Skeletal muscle satellite cell (primary cell): Measurements from ENCODE around the gene FNDC3B.
"Not testable (repeated sequence)": the region's sequence is repeated elsewhere in the genome, so short reads cannot be mapped to it uniquely, and the experiment has no call there.

ENCODE experiments used
- H3K27me3 ChIP-seq: 2 replicates; pipeline ENCODE4 v1.7.0; 2013; ENCODE audit warnings: low read length; ENCODE audit not compliant: control insufficient read depth, insufficient read depth
- H3K36me3 ChIP-seq: 2 replicates; pipeline ENCODE4 v1.7.0; 2013; ENCODE audit warnings: mild to moderate bottlenecking, control low read depth, low read length; ENCODE audit not compliant: insufficient read depth
- H3K4me1 ChIP-seq: 2 replicates; pipeline ENCODE4 v1.7.0; 2013; ENCODE audit warnings: low read length; ENCODE audit not compliant: control insufficient read depth, insufficient read depth
- H3K4me2 ChIP-seq: 2 replicates; pipeline ENCODE4 v1.7.0; 2013; ENCODE audit warnings: mild to moderate bottlenecking, low read length
- H3K4me3 ChIP-seq: 2 replicates; pipeline ENCODE4 v1.7.0; 2013; ENCODE audit warnings: low read length
- H3K9ac ChIP-seq: 2 replicates; pipeline ENCODE4 v1.7.0; 2013; ENCODE audit warnings: mild to moderate bottlenecking, low read depth, low read length, moderate library complexity
- H3K9me3 ChIP-seq: replicated peaks from 2 replicates; pipeline ENCODE4 v1.7.0; 2013; ENCODE audit warnings: mild to moderate bottlenecking, control low read depth, low read length

The FNDC3B gene

DNA sequence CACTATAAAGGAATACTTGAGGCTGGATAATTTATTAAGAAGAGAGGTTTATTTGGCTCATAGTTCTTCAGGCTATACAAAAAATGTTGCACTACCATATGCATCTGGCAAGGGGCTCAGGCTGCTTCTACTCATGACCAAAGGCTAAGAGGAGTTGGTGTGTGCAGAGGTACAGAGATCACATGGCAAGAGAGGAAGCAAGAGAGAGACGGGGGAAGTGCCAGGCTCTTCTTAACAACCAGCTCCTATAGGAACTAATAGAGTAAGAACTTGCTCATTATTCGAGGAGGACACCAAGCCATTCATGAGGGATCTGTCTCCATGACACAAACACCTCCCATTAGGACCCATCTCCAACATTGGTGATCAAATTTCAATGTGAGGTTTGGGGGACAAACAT, 6.0 kb upstream of the FNDC3B start:
- Histone ChIP-seq H3K4me1 (no peaks in the 10 kb centered on the region), H3K4me3 (no peak overlapping the region), H3K9ac (no peak overlapping the region), H3K36me3 (no peaks in the 10 kb centered on the region), H3K27me3 (no peaks in the 10 kb centered on the region), H3K4me2 (no peak overlapping the region), H3K9me3 (no peaks in the 10 kb centered on the region)

DNA sequence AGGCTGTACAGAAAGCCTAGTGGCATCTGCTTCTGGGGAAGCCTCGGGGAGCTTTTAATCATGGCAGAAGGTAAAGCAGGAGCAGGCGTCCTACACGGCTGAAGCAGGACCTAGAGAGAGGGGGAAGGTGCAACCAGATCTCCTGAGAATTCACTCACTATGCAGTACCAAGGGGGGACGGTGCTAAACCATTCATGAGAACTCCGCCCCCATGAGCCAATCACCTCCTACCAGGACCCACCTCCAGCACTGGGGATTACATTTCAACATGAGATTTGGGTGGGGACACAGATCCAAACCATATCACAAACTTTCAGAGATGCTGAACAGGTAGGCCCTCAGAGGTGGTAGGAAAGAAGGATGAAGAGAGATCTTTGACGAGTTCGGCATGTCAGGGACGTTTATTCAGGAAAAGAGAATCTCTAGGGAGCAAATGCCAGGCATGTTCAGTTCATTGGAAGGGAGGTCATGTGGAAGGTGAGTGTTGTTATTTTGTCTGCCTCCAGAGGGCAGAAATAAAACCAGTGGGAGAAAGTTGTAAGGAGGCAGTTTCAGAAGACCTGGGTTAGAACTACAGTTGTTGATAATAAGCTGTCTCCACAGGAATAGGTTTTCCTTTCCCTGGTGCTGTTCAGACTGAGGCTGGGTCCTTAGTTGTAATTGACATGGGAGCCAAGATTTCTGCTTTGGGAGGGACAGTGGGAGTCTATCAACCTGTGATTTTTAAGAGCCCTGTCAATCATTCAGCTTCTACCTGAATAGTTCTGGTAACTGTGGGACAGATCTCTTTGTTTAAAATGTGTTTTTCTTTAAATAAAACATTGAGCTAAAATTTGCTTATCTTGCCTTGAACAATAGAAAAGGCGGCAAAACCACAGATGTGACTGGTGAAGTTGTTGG, 4.3 kb upstream of the FNDC3B start:
- H3K4me1 ChIP-seq = peaks cover 7% of the 10 kb centered on the region
- H3K4me3 ChIP-seq = no peak overlapping the region
- H3K9ac ChIP-seq = no peak overlapping the region
- H3K9me3 ChIP-seq = no peaks in the 10 kb centered on the region
- H3K4me2 ChIP-seq = no peak overlapping the region
- no peaks in the 10 kb centered on the region for H3K36me3 ChIP-seq
- H3K27me3 ChIP-seq = no peaks in the 10 kb centered on the region

DNA sequence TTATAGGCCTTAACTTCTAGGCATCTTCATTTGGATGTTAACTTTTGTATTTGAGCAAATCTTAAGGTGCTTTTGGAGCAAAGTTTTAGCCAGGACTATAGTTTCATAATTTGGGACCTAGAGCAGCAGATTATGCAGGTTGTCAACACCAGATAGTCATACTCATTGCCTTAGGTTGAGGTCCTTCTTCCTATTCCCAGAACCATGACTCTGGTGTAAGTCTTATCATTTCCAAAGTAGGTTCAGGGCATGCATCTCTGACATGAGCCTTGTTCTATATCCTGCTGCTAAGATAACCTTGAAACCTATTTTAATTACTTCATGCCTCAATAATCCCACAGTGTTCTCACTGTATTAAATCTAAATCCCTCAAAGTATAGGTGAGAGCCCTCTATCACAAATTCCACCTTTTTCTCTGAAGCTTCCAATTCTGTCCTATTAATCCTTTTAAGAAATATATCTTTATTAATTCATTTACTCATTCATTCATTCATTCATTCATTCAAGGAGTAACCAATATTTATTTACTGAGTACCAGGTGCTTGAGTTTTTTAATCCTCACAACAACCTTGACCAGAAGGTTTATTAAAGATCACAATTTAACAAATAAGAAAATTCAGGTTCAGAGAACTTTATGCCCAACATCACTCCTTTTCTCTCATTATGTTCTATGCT, 2.7 kb upstream of the FNDC3B start:
- Histone ChIP-seq H3K9ac (no peak overlapping the region), H3K4me2 (no peak overlapping the region), H3K4me3 (no peak overlapping the region), H3K4me1 (peaks cover 7% of the 10 kb centered on the region), H3K36me3 (no peaks in the 10 kb centered on the region), H3K27me3 (no peaks in the 10 kb centered on the region), H3K9me3 (no peaks in the 10 kb centered on the region)

DNA sequence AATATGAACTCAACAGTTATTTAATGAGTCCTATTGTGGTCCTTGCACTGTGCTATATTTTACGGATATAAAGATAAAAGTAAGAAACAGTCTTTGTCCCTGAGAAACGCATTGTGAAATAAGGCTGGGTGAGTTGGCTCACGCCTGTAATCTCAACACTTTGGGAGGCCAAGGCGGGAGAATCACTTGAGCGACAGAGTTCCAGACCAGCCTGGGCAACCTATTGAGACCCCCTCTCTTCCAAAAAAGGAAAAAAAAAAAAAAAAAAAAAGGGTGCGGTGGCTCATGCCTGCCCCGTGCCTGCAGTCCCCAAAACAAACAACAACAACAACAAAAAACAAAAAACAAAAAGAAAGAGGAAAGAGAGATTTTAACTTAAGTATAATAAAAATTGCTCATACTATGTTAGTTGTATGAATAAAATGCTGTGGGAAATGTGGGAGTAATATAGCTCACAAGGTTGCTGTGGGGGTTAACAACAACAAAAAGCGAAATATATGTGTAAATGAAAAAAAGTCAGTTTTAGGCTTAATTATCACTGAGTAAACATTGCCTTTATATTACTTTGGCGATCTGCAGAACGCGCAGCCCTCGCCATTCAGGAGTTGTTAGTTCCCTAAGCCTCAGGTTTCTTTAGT, 461 bp upstream of the FNDC3B start:
- Histone ChIP-seq H3K27me3 (no peaks in the 10 kb centered on the region), H3K4me2 (peak overlapping the region; percentile 98), H3K4me3 (peak overlapping the region; percentile 96), H3K36me3 (no peaks in the 10 kb centered on the region), H3K9ac (peak overlapping the region; percentile 100), H3K4me1 (peaks cover 22% of the 10 kb centered on the region), H3K9me3 (no peaks in the 10 kb centered on the region)

DNA sequence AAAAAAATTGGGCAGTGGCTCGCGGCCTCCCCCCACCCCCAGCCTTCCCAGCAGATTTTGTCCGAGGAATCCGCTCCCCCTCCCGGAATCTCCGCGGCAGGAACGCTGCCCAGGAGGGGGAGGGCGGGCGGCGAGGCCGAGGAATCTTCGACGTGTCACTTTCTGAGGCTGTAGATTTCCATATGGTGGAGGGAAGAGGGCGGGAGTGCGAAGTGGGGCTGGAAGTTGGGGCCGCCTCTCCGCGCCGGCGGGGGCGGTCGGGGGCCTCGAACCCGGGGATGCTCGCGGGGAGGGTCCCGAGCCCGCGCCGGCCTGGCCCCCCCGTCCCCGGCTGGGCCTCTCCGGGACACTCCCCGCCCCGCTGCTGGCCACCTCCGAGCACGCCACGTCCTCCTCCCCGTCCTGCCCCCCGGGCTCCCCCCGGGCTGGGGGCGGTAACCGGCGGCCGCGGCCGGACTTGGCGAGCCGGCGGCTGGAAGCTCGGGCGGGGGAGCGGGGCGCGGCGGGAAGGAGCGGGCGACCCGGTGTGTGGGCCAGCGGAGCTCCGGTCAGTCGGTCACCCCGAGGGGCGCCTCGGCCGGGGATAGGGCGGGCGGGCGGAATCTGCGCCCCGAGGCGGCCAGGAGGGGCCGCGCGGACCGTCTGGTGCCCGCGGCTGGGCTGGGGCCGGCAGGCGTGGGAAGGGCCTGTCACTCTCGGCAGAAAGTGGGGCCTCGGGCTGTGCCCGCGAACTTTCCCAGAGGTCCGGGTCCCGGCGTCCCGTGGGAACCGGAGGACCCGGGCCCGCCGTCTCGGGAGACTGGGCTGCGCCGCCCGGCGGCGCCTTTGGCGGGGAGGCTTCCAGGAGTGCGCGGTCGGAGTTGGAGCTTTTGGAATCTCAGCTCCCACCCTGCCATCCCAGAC, 951 bp downstream of the FNDC3B start:
- H3K4me1 ChIP-seq = peaks cover 34% of the 10 kb centered on the region

DNA sequence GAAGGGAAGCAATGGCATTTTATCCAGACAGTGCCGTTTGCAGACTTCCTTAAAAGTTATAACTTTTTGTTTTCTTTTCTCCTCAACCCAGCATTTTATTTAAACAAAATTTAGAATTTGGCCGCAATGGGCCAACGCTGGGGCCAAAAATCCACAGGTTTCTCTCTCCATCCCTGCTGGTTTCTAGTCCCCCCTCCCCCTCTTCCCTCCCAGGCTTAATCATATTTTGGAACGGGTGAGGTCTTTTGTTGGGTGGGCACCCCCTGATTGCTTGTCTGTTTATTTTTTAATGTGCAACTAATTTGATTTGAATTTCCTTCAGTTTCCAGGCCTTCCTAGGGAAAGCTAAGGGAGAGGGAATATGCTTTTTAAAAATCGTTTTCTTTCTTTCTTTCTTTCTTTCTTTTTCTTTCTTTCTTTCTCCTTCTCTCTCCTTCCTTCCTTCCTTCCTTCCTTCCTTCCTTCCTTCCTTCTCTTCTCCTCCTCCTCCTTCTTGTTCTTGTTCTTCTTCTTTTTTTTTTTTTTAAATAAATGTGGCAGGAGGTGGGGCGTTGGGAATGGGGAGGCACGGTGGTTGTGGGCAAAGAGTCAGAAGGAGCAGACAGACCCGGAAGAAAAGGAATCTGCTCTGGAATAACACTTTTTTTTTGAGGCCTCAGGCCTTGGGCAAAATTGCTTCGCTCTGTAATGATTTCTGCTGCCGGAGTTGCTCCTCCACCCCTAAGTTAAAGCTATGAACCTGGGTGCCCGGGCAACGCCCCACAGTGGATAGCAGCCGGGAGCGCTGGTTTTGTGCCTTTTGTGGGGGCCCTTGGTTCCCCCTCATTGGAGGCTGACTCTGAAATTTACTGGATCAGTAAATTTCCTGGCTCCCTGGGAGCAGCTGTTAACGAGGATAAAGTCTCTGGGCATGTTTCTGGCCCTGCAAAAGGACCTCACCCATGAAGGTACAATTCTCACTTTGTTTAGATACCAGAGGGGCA, 1.9 kb downstream of the FNDC3B start:
- H3K27me3 ChIP-seq = no peaks in the 10 kb centered on the region
- H3K36me3 ChIP-seq = no peaks in the 10 kb centered on the region
- H3K4me1 ChIP-seq = peaks cover 43% of the 10 kb centered on the region
- peak overlapping the region; percentile 96 for H3K4me3 ChIP-seq
- H3K9me3 ChIP-seq = no peaks in the 10 kb centered on the region
- H3K9ac ChIP-seq = peak overlapping the region; percentile 100
- peak overlapping the region; percentile 98 for H3K4me2 ChIP-seq

More for the DNA sequence above, 951 bp downstream of the FNDC3B start:
- H3K9me3 ChIP-seq = no peaks in the 10 kb centered on the region
- no peaks in the 10 kb centered on the region for H3K36me3 ChIP-seq
- H3K4me2 ChIP-seq = peak overlapping the region; percentile 98
- H3K9ac ChIP-seq = peak overlapping the region; percentile 100
- peak overlapping the region; percentile 96 for H3K4me3 ChIP-seq
- no peaks in the 10 kb centered on the region for H3K27me3 ChIP-seq

DNA sequence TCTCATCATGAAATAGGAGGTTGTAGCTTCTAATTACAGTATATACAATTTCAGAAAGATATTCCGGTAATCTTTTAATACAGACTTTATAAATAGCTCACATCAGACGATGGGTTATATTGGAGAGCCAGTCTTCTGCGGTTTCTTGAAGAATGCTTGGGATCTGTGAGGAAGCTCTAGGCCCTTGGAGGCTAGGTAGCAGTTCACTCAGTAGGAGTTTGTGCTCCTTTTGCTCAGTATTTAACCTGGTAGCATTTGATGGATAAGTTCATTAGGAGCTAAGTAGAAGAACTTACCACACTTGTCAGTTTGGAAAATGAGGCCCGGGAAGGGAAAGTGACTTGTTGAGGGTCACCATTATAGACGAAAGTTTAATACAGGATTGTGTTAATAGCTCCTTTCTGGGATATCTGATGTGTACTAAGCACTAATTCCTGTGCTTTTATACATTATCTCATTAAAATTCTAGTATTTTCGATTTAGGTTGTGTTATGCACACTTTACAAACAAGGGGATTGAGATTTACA, 2.8 kb downstream of the FNDC3B start:
- Histone ChIP-seq H3K4me1 (peaks cover 50% of the 10 kb centered on the region), H3K4me2 (peak overlapping the region; percentile 98), H3K36me3 (no peaks in the 10 kb centered on the region), H3K27me3 (no peaks in the 10 kb centered on the region), H3K9ac (peak overlapping the region; percentile 100), H3K4me3 (peak overlapping the region; percentile 96), H3K9me3 (no peaks in the 10 kb centered on the region)

DNA sequence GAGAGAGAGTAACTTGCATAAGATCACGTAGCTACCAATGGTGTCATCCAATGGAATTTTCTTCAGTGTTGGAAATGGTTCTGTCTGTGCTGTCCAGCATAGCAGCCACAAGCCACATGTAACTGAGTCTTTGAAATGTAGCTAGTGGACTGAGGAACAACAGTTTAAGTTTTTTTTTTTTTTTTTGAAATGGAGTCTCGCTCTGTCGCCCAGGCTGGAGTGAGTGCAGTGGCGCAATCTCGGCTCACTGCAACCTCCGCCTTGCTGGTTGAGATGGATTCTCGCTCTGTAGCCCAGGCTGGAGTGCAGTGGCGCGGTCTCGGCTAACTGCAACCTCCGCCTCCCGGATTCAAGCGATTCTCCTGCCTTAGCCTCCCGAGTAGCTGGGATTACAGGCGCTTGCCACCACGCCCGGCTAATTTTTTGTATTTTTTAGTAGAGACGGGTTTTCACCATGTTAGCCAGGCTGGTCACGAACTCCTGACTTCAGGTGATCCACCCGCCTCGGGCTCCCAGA, 3.3 kb downstream of the FNDC3B start:
- Histone ChIP-seq H3K4me3 (peak overlapping the region; percentile 96), H3K4me1 (peaks cover 50% of the 10 kb centered on the region), H3K4me2 (peak overlapping the region; percentile 98)
- H3K36me3 ChIP-seq, H3K27me3 ChIP-seq, H3K9me3 ChIP-seq, H3K9ac ChIP-seq: not testable (repeated sequence)

DNA sequence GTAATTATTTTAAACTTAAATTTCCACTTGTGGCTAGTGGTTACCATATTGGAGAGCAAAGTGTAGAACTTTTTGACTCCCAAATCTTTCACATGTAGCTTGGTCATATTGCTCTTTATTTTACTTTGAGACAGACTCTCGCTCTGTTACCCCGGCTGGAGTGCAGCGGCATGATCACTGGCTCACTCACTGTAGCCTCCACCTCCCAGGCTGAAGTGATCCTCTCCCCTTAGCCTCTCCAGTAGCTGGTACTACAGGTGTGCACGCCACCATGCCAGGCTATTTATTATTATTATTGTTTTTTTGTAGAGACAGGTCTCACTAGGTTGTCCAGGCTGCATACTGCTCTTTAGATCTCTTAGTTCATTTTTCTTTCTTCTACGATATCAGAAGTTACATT, 3.9 kb downstream of the FNDC3B start:
- no peak overlapping the region for H3K9ac ChIP-seq
- H3K36me3 ChIP-seq = no peaks in the 10 kb centered on the region
- peak overlapping the region; percentile 60 for H3K4me2 ChIP-seq
- no peaks in the 10 kb centered on the region for H3K9me3 ChIP-seq
- H3K27me3 ChIP-seq = no peaks in the 10 kb centered on the region
- H3K4me1 ChIP-seq = peaks cover 50% of the 10 kb centered on the region
- no peak overlapping the region for H3K4me3 ChIP-seq

- Histone ChIP-seq H3K36me3 (no peaks in the 10 kb centered on the region), H3K27me3 (no peaks in the 10 kb centered on the region), H3K4me2 (peak overlapping the region; percentile 60), H3K9ac (no peak overlapping the region), H3K4me1 (peaks cover 47% of the 10 kb centered on the region), H3K4me3 (no peak overlapping the region), H3K9me3 (no peaks in the 10 kb centered on the region)
These were observed 4.4 kb downstream of the FNDC3B start for GRCh38 chr3:172043766-172044165.
